DOHH2 (cell line): ENCODE results near the gene ROR1.

Source experiments
- H3F3A ChIP-seq: fragments of 200-600 bp; sonication (generic), shearing (Covaris generic); 2 replicates; pipeline ENCODE4 v1.6.0; 2016; ENCODE audit warnings: antibody characterized with exemption, mild to moderate bottlenecking; ENCODE audit not compliant: control insufficient read depth, insufficient read depth
- H3K27ac ChIP-seq: fragments of 200-600 bp; sonication (generic); 2 replicates; pipeline ENCODE4 v1.5.1; 2014; ENCODE audit warnings: low read depth, mild to moderate bottlenecking, low read length, moderate library complexity
- H3K27me3 ChIP-seq: fragments of 200-600 bp; sonication (generic); 2 replicates; pipeline ENCODE4 v1.6.1; 2014; ENCODE audit warnings: mild to moderate bottlenecking, low read length, mixed read lengths; ENCODE audit not compliant: control insufficient read depth
- H3K36me3 ChIP-seq: fragments of 200-600 bp; sonication (generic); 2 replicates; pipeline ENCODE4 v1.6.1; 2014; ENCODE audit warnings: mild to moderate bottlenecking, low read length, moderate library complexity, mixed read lengths; ENCODE audit not compliant: control insufficient read depth
- H3K4me1 ChIP-seq: fragments of 200-600 bp; sonication (generic); 2 replicates; pipeline ENCODE4 v1.6.1; 2014; ENCODE audit warnings: mild to moderate bottlenecking, low read length, mixed read lengths; ENCODE audit not compliant: control insufficient read depth
- H3K4me2 ChIP-seq: fragments of 200-600 bp; sonication (generic); 2 replicates; pipeline ENCODE4 v1.6.0; 2014; ENCODE audit warnings: mild to moderate bottlenecking, low read length, moderate library complexity
- H3K4me3 ChIP-seq: fragments of 200-600 bp; sonication (generic); 2 replicates; pipeline ENCODE4 v1.5.1; 2014; ENCODE audit warnings: mild to moderate bottlenecking, low read length, mixed read lengths
- H3K79me2 ChIP-seq: fragments of 200-600 bp; sonication (generic); 2 replicates; pipeline ENCODE4 v1.6.1; 2014; ENCODE audit warnings: mild to moderate bottlenecking, low read length, mixed read lengths; ENCODE audit not compliant: control insufficient read depth
- H3K9me2 ChIP-seq: fragments of 200-600 bp; sonication (generic); replicated peaks from 2 replicates; pipeline ENCODE4 v1.6.1; 2014; ENCODE audit warnings: mild to moderate bottlenecking, low read length, mixed read lengths; ENCODE audit not compliant: control insufficient read depth
- H3K9me3 ChIP-seq: fragments of 200-600 bp; sonication (generic); 2 replicates; pipeline ENCODE4 v1.6.1; 2014; ENCODE audit warnings: antibody characterized with exemption, low read length, mixed read lengths; ENCODE audit not compliant: control insufficient read depth, insufficient read depth
- H4K20me1 ChIP-seq: fragments of 200-600 bp; sonication (generic); 2 replicates; pipeline ENCODE4 v1.6.0; 2014; ENCODE audit warnings: low read depth, mild to moderate bottlenecking, antibody characterized with exemption, low read length, moderate library complexity; ENCODE audit not compliant: control insufficient read depth, insufficient read depth
- EZH2phosphoT487 ChIP-seq: fragments of 200-600 bp; sonication (generic); IDR thresholded peaks from 2 replicates; pipeline ENCODE4 v1.6.1; 2017; ENCODE audit warnings: borderline replicate concordance, mild to moderate bottlenecking, antibody characterized with exemption, low read length, moderate library complexity, mixed read lengths
- TF ChIP-seq, protein P1 (sequence below): fragments of 200-600 bp; sonication (generic); IDR thresholded peaks from one replicate; pipeline ENCODE4 v1.5.1; 2014; ENCODE audit warnings: antibody characterized with exemption, mild to moderate bottlenecking, low read depth, low read length; ENCODE audit not compliant: poor library complexity, severe bottlenecking

ROR1 gene

DNA sequence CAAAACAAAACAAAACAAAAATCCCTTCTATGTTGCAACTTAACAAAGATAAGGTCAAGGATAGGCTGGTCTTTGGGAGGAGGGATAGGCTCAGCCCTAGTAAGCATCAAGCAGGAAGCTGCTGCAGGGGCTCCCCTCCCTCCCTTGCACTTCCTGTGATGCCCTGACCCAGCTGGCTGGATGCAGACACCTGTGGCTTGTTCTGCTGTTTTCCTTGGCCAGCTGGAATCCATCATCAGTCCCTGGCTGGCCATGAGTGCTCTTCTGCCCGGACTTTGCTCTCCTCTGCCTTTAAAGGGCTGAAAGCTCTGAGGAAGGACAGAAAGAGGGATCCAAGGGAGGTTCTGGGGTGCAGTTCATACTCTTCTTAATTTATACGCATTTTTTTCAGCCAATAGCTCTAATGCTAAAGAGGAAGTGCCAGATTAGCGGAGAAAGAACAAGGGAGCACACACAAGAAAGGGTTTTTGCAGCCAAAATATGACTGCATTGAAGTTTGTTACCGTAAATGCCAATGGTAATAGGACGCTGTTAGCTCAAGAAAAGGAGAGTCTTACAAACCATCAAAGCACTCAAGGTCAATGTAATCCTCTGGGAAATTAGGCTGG lies 409.7 kb downstream of the ROR1 start:
- Histone ChIP-seq H3K9me3 (no peaks in the 10 kb centered on the region), H3K27ac (no peak overlapping the region)
- TF ChIP-seq EZH2phosphoT487, result no peak
- TF ChIP-seq, protein P1, sequence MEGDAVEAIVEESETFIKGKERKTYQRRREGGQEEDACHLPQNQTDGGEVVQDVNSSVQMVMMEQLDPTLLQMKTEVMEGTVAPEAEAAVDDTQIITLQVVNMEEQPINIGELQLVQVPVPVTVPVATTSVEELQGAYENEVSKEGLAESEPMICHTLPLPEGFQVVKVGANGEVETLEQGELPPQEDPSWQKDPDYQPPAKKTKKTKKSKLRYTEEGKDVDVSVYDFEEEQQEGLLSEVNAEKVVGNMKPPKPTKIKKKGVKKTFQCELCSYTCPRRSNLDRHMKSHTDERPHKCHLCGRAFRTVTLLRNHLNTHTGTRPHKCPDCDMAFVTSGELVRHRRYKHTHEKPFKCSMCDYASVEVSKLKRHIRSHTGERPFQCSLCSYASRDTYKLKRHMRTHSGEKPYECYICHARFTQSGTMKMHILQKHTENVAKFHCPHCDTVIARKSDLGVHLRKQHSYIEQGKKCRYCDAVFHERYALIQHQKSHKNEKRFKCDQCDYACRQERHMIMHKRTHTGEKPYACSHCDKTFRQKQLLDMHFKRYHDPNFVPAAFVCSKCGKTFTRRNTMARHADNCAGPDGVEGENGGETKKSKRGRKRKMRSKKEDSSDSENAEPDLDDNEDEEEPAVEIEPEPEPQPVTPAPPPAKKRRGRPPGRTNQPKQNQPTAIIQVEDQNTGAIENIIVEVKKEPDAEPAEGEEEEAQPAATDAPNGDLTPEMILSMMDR, result no peak

GRCh38 chr1:64184003-64184440 lies 410.2 kb downstream of the ROR1 start:
- Histone ChIP-seq H3K4me2 (no peak overlapping the region), H3K4me1 (no peaks in the 10 kb centered on the region; the same call in 1 of the 2 replicates), H3K4me3 (no peak overlapping the region), H3K9me2 (no peaks in the 10 kb centered on the region), H3K36me3 (no peaks in the 10 kb centered on the region), H3K9me3 (no peaks in the 10 kb centered on the region), H3K27ac (no peak overlapping the region), H3K27me3 (peaks cover 4% of the 10 kb centered on the region; the same call in 1 of the 2 replicates), H4K20me1 (no peaks in the 10 kb centered on the region), H3K79me2 (no peaks in the 10 kb centered on the region), H3F3A (no peaks in the 10 kb centered on the region)
- TF ChIP-seq, protein P1, result no peak
- TF ChIP-seq EZH2phosphoT487, result no peak

More for the DNA sequence above, 409.7 kb downstream of the ROR1 start:
- no peaks in the 10 kb centered on the region for H3F3A ChIP-seq
- no peak overlapping the region for H3K4me3 ChIP-seq
- H3K4me2 ChIP-seq, result no peak overlapping the region
- no peaks in the 10 kb centered on the region; the same call in 1 of the 2 replicates for H3K4me1 ChIP-seq
- no peaks in the 10 kb centered on the region for H3K9me2 ChIP-seq
- H3K36me3 ChIP-seq, result no peaks in the 10 kb centered on the region
- no peaks in the 10 kb centered on the region for H4K20me1 ChIP-seq
- H3K79me2 ChIP-seq, result no peaks in the 10 kb centered on the region
- peaks cover 4% of the 10 kb centered on the region; the same call in 1 of the 2 replicates for H3K27me3 ChIP-seq

- Histone ChIP-seq H3K36me3 (no peaks in the 10 kb centered on the region), H3K27me3 (peaks cover 4% of the 10 kb centered on the region; the same call in 1 of the 2 replicates), H3K4me2 (no peak overlapping the region), H3F3A (no peaks in the 10 kb centered on the region), H3K79me2 (no peaks in the 10 kb centered on the region), H4K20me1 (no peaks in the 10 kb centered on the region), H3K9me2 (no peaks in the 10 kb centered on the region), H3K4me1 (no peaks in the 10 kb centered on the region; the same call in 1 of the 2 replicates), H3K4me3 (no peak overlapping the region), H3K27ac (no peak overlapping the region), H3K9me3 (no peaks in the 10 kb centered on the region)
- no peak for TF ChIP-seq EZH2phosphoT487
- TF ChIP-seq, protein P1, result no peak
Observed at GRCh38 chr1:64186138-64186897, 412.5 kb downstream of the ROR1 start.
